ENCODE results near the gene DNAJC9.

DNAJC9 gene

DNA sequence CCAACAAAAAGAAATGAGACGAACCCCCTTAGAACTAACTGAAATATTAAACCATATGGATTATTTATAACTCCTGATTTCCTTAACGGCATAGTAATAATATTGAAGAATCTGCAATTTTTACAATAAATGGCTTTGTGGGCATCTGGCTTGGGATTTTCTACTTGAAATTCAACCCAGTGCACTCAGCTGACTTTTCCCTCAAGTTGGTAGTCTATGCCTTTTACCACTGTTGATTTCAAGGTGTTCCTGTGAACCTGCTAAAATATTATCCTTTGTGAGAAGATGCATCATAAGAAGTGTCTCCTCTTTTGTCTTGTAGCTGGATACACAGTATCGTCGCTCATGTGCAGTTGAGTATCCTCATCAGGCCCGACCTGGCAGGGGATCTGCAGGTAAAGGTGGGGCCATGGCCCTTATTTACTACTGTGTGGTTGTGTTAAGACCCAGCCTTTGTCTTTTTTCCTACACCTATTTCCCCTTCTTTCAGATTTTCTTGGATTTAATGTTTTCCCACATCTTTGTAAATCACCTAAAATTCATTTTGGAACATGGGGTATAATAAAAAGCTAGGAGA is 8.0 kb downstream of the DNAJC9 start:
- DNase-seq: no peak

DNA sequence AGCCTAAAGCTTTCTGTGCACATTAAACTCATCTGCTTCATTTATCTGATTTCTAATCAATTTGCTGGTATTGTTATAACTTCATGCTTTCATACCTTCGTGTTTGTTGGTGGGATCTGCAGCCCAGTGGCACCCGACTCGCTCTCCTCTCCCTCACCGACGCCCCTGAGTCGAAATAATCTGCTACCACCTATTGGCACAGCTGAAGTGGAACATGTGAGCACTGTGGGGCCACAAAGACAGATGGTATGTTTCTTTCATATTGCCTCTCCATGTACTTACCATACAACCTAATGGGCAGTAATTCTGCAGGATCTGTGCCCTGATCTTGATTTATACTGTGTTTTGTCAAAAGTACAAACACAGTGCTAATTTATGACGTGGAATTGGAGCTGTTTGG is 12.4 kb downstream of the DNAJC9 start:
- DNase-seq: no peak

DNA sequence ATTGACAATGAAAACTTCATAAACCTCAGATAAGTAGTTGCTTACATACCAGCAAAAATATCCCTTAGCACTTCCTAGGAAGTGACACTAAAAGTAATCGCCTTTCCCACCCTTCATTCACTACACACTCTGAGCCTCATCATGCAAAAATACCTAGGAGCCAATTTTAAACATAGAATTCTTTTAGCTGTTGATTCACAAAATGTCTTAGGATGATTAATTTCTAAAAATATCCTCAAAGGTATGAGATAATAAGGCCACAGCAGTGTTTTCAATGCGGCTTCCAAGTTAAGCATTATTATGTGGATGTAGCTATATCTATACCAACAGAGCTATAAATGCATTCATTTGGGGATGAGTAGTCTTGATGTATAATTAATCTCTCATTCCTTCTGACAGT is 13.2 kb downstream of the DNAJC9 start:
- no peak for DNase-seq

DNA sequence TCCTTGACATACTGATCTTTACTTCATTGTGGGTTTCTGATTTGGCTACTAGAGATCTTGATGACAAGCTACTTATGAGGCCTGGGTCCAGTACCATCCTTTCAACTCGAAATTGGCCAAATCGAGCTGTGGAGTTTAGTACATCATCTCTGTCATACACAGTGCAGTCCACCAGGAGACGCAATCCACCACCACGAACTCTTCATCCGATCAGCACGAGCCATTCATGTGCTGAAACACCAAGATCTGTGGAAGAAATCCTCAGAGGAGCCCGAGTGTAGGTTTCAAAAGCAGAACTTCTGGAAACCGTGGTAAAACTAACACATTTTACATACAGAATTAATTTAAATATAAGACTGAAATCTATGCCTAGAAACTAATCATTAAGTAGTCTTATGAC is 14.2 kb downstream of the DNAJC9 start:
- DNase-seq: no peak

DNA sequence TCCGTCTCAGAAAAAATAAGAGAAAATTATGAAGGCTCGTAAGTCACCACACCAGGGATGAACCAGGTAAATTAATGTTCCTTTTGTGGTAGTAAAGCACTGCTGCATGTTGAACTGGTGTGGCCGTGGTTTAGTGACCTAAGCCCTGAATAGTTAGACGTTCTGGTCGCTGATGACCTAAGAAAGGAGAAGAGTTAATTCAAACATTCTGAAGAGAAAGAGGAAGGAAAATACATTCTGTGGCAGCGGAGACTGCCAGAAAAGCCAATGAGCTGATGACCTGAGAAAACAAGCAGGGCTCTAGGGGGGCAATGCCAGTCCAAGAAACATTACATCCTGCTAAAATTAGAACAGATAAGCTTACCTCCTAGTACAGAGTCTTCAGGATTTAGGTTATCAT is 17.5 kb downstream of the DNAJC9 start:
- DNase-seq: no peak

DNA sequence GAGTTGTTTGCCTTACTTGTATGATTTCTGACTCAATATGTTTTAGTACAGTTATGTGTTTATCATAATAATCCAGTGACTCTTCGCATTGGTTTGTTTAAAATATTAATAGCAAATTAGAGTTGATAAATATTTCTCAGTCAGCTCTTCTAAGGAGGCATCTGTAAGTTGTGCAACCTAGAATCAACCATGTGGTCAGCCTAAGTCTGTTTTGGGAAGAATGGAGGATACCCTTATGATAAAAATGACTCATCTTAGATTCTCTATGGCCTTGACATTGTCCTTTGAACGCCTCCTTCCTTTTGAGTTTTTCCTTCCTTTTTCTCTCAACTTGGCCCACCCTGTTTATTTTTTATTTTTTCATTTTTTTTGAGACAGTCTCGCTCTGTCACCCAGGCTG is 18.8 kb downstream of the DNAJC9 start:
- no peak for DNase-seq

DNA sequence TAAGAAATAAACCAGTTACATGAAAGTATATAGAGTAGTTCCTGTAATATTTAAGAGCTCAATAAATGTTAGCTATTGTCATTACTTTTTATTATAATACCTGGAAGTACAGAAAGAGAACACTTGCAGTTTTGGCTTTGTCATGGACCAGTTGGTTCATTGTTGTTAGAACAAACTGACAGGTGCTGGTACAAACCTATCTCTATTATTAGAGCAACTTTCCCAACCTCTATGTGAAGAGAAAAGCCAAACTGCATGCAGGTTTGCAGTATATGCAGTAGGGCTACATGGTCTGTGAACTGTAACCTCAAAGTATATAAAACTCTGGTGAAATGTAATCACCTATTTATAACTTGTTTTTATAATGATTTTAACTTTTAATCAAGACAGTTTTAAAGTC is 20.4 kb downstream of the DNAJC9 start:
- DNase-seq: no peak

DNA sequence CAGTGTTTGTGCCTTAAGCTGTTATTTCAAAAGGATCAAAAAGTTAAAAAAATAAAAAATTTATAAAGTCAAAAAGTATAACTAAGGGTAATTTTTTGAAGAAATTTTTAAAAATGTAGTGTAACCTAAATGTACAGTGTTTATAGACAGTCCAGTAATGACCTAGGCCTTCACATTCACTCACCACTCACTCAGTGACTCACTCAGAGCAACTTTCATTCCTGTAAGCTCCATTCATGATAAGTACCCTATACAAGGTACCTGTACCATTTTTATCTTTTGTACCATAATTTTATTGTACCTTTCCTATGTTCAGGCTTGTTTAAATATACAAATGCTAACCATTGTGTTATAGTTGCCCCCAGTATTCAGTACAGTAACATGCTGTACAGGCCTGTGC is 21.5 kb downstream of the DNAJC9 start:
- DNase-seq: no peak

DNA sequence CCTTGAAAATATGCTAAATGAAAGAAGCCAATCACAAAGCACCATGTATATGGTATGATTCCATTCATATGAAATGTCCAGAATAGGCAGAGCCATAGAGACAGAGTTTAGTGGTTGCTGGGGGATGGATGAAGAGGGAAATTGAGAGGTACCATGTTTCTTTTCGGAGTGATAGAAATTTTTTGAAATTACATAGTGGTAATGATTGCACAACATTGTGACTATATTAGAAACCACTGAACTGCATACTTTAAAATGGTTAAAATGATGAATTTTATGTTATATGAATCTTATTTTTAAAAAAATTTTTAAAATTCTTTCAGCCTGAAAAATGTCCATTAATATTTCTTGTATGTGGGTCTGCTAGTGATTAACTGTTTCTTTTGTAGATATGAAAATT is 26.1 kb downstream of the DNAJC9 start:
- no peak for DNase-seq

DNA sequence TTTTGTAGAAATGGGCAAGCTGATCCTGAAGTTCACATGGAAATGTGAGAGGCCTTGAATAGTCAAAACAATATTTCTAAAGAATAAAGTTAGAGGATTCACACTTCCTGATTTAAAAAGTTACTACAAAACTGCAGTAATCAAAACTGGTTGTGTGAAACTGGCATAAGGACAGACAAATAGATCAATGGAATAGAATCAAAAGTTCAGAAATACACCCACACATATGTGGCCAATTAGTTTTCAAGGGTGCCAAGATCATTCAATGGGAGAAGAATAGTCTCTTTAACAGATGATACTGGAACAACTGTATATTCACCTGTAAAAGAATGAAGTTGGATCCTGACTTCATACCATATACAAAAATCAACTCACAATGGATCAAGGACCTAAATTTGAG is 27.7 kb downstream of the DNAJC9 start:
- DNase-seq: no peak

DNA sequence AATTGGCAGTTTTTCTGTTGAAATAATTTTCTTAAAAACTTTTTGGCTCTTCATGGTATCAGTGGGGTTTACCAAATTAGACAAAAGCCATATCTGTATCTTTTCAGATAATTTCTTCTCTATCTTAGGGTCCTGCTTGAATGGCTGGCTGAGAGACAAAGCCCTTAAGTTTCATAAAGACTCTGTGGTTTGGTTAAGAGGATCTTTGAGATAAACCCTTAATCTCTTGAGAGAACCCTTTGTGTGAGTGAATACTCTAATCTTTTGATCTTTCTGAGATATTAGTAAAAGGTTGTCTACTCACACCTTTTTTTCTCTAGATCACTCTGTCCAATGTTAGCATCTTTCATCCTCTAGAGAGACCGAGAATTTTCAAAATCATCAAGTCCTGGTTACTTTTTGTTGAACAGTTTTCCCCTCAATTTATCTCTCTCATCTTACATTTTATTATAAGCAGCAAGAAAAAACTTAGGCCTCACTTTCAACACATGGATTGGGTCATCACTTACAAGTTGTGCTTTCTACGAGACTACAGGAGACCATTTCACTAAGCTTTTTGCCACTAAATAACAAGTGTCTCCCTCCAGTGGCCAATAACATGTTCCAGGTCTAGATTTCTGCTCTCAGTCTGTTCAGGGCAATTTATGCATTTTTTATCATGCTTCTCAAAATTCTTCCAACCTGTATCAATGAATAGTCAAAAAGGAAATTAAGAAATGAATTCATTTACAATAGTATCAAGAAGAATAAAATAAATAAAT is 28.4 kb downstream of the DNAJC9 start:
- DNase-seq: no peak

DNA sequence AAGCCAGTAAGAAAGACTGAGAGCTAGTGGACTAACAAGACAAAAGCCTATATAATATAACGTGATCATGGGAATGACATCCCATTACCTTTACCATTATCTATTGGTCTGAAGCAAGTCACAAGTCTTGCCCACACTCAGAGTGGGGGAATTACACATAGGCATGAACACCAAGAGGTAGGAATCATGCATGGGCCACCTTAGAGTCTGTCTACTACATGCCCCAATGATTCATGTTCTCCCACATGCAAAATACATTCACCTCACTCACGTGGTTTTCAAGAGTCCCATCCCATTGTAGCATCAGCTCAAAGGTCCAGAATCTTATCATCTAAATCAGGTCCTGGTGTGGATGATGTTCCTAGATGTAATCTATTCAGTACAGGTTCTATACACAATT is 29.4 kb downstream of the DNAJC9 start:
- DNase-seq: no peak

DNA sequence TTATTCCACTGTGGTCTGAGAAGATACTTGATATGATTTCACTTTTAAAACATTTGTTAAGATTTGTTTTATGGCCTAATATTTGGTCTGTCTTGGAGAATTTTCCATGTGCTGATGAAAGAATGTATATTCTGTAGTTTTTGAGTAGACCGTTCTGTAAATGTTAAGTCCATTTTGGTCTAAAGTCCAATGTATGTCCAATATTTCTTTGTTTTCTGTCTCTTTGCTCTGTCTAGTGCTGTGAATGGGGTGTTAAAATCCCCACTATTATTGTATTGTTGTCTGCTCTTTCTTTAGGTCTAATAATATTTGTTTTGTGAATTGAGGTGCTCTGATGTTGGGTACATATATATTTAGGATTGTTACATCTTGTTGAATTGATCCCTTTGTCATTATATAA is 31.3 kb downstream of the DNAJC9 start:
- DNase-seq: no peak

DNA sequence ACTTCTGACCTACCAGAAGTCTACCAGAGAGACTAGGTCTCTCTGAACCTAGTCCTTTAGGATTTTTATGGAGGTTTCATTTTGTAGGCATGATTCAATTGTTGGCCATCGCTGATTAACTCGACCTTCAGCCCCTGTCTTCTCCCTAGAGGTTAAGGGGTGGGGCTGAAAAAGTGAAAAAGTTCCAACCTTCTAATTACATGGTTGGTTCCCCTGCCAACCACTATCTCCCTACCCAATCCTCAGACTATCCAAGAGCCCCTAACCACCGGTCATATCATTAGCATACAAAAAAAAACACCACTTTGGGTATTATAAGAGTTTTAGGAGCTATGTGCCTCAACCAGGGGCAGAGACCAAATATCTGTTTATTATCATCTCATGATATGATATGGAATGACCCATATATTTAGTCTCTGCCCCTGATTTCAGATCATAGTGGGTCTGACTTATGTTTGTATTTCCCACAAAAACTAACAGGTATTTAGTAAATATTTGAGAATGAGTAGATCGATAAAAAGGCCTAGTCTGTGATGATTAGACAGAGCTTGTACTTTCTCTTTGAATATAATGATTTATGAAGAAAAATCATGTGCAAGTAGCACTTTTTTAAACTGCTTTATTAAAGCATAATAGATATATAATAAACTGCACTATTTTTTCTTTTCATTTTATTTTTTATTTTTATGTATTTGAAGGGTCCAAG is 35.8 kb downstream of the DNAJC9 start:
- no peak for DNase-seq

DNA sequence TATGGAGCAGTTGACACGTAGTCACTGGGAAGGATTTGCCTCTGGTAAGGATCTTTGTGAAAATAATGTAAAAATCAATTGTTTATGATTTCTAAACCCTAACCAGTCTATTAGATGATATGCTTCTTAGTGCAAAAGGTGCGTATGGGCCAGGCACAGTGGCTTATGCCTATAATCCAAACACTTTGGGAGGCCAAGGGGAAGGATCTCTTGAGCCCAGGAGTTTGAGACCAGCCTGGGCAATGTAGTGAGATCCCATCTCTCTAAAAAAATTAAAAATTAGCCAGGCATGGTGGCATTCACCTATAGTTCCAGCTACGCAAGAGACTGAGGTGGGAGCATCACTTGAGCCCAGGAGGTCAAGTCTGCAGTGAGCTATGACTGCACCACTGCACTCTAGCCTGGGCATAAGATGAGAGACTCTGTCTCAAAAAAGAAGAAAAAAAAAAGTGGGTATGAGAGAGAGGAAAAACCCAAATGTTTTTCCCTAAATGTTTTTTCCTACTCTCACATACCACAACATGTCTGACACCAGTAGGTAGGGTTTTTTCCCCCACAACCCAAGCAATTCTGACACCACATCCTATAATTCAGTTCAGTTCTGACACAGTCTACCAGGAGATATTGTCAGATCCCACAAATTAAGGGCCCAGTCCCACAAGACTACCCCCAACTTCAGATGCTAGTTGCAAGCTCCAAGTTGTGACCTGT is 36.5 kb downstream of the DNAJC9 start:
- no peak for DNase-seq

DNA sequence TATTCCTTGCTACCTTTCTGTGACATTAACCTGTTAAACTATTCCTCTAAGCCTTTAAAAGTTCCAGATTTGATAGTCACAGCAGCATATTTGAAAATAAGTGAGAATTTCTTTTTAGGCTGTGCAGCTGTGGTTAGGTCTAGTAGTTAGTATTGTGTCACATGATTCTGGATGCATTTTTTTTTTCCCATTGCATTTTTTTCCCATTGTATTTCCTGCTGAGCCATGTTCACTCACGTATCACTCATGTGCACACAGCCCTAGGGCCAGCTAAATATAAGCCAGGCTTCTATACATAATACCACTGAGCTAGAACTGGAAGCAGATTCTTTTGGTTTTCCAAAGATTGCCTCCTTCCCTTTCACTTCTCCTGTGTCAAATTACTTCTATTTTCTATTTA is 37.4 kb downstream of the DNAJC9 start:
- DNase-seq: no peak

DNA sequence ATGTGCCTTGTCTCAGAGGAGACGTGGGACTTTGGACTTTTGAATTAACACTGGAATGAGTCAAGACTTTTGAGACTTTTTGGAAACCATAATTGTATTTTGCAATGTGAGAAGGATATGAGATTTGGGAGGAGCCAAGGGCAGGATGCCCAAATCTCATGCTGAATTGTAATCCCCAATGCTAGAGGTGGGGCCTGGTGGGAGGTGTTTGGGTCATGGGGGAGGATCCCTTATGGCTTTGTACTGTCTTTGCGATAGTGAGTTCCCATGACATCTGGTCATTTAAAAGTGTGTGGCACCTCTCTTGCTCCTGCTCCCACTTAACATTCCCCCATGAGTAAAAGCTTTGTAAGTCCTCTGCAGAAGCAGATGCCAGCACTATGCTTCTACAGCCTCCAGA is 39.2 kb downstream of the DNAJC9 start:
- DNase-seq: no peak

DNA sequence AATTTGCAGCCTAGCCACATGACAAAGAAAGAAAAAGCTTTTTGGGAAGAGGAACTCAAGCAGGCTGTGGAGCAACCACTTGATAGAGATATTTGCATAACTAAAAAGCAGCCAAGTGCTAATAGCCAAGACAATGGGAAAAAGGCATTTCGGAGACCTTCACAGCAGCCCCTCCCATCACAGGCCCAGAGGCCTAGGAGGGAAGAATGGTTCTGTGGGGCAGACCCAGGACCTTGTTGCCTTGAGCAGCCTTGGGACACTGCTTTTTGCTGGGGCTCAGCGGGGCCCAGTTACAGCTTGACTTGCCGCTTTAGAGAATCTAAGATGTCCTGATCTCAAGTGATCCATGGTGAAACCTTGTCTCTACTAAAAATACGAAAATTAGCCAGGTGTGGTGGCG is 40.7 kb downstream of the DNAJC9 start:
- DNase-seq: no peak

DNA sequence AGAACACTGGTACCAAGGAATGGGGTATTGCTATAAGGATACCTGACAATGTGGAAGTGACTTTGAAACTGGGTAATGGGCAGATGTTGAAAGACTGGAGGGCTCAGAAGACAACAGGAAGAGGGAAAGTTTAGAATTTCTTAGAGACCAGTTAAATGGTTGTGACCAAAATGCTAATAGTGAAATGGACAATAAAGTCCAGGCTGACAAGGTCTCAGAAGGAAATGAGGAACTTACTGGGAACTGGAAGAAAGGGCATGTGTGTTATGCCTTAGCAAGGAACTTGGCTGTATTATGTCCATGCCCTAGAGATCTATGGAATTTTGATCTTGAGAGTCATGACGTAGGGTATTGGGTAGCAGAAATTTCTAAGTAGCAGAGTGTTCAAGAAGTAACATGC is 41.2 kb downstream of the DNAJC9 start:
- no peak for DNase-seq

DNA sequence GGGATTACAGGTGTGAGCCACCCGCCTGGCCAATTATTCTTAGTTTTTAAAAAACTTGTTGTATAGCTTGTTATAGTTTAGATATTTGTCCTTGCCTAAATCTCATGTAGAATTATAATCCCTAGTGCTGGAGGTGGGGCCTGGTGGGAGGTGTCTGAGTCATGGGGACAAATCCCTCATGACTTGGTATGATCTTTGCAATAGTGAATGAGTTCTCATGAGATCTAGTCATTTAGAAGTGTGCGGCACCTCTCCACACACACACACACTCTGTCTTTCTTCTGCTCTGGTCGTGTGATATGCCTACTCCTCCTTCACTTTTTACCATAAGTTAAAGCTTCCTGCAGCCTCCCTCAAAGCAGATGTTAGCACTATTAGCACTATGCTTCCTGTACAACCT is 42.0 kb downstream of the DNAJC9 start:
- DNase-seq: no peak
